ENCODE data around the gene MLIP.

DNA sequence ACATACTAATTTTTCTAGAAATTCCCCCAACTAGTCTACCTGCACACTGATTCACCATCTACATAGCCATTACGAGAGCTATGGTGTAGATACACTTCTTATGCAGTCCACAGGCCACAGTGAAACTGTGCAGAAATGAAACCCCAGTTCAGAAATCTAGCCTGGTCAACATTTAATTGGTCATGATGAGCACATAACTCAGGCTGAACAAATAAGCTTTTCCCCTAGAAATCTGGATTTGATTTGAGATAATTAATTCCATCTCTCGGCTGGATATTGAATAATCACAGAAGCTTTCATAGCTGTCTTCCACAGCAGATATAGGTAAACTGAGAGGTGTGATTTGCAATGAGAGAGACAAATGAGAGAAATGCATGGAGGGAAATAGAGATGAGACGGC, 174.4 kb downstream of the MLIP start:
- TF ChIP-seq CTCF (IDR thresholded peaks at IDR 0.05; ENCODE audit: insufficient read depth, low read length) (no peak), POLR2AphosphoS5 (IDR thresholded peaks at IDR 0.05; ENCODE audit: low read depth) (no peak), GABPA (IDR thresholded peaks at IDR 0.05; ENCODE audit: low read depth) (no peak), SPI1 (IDR thresholded peaks at IDR 0.05; ENCODE audit: borderline replicate concordance, low read depth) (no peak)
